Mucosa of descending colon (tissue), 3 donors: ENCODE measurements around the gene CPSF7. TPM values are rescaled to one million over a fixed set of nuclear protein-coding genes. Genes with fewer than 3 reads are reported as not detected.
"Not testable (repeated sequence)": the region's sequence is repeated elsewhere in the genome, so short reads cannot be mapped to it uniquely, and the experiment has no call there.

Experiments
- ATAC-seq: fragments of 200-7000 bp; cut with Tn5 transposase; one replicate; pipeline ENCODE4 v1.9.1; 2020; ENCODE audit warnings: mild to moderate bottlenecking, moderate library complexity
- DNase-seq, 3 donors: peaks; one replicate each; pipeline ENCODE4 v3.0.0-alpha.2; 2020
- H3K36me3 ChIP-seq: fragments of 200-600 bp; one replicate; pipeline ENCODE4 v1.8.0; 2021; ENCODE audit warnings: low read depth, mild to moderate bottlenecking
- H3K4me1 ChIP-seq: fragments of 200-600 bp; one replicate; pipeline ENCODE4 v1.8.0; 2021; ENCODE audit warnings: low read depth, mild to moderate bottlenecking
- H3K4me3 ChIP-seq: fragments of 200-600 bp; one replicate; pipeline ENCODE4 v1.8.0; 2021; ENCODE audit warnings: mild to moderate bottlenecking
- H3K9me3 ChIP-seq: fragments of 200-600 bp; one replicate; pipeline ENCODE4 v1.8.0; 2021; ENCODE audit warnings: mild to moderate bottlenecking
- CTCF ChIP-seq: fragments of 200-600 bp; IDR thresholded peaks from one replicate; pipeline ENCODE4 v1.8.0; 2022; ENCODE audit warnings: antibody characterized with exemption, mild to moderate bottlenecking
- intact Hi-C, 2 donors: fragments of 100-400 bp; cut with DNase I in 1 of 2; cut with micrococcal nuclease in 1 of 2; formaldehyde crosslinking; loops; one replicate each; pipeline versions ENCODE4 v1.11.0 to v1.11.1; 2022; cut with DNase I, micrococcal nuclease
- total RNA-seq, 3 donors: library from RNA; stranded (reverse); fragmentation: NEBNext Ultra II Directional in 2 of 3; extraction: Animal tissue kit (Norgen Biotek cat#: 25700) in 2 of 3; gene quantifications; one replicate each; pipeline versions ENCODE4 v1.2.1 to v1.2.4, GENCODE V29; 2021 to 2023
- donor health status: DM: no; HTN: no; CAD: no; lungs with moderate emphysema.
- donor health status: DM: no; HTN: no; CAD: no.
- donor health status: DM: no; HTN: yes; CAD: no.

Gene CPSF7
- total RNA-seq, 3 donors from 2014 or later: 60.8 to 69.6 (median 64.7) TPM

- Histone ChIP-seq H3K4me3 (no peak overlapping the region), H3K9me3 (no peaks in the 10 kb centered on the region), H3K4me1 (no peaks in the 10 kb centered on the region), H3K36me3 (no peaks in the 10 kb centered on the region)
- ATAC-seq (peak; percentile 62), DNase-seq (no peak)
- intact Hi-C loops: loop anchor here in 1 of 2 donors (10.0 kb wide), 1 partner anchor 161 kb away; no protein-coding TSS in a partner anchor
- no peak for TF ChIP-seq CTCF
These were observed 44.4 kb upstream of the CPSF7 start for GRCh38 chr11:61474013-61474643.

GRCh38 chr11:61473370-61474012 lies 43.7 kb upstream of the CPSF7 start:
- H3K4me1 ChIP-seq: no peaks in the 10 kb centered on the region
- no peaks in the 10 kb centered on the region for H3K9me3 ChIP-seq
- H3K4me3 ChIP-seq: no peak overlapping the region
- DNase-seq (peak in 1 of 3 donors; percentile 38), ATAC-seq (no peak)
- TF ChIP-seq CTCF: no peak
- intact Hi-C loops: loop anchor here in 1 of 2 donors (10.0 kb wide), 1 partner anchor 161 kb away; no protein-coding TSS in a partner anchor
- no peaks in the 10 kb centered on the region for H3K36me3 ChIP-seq

- intact Hi-C loops: loop anchor here in 1 of 2 donors (10.0 kb wide), 1 partner anchor 162 kb away; no protein-coding TSS in a partner anchor
- H3K4me1 ChIP-seq: no peaks in the 10 kb centered on the region
- H3K36me3 ChIP-seq: no peaks in the 10 kb centered on the region
- no peak for TF ChIP-seq CTCF
- H3K9me3 ChIP-seq: no peaks in the 10 kb centered on the region
- no peak overlapping the region for H3K4me3 ChIP-seq
- no peak for ATAC-seq
- DNase-seq: peak in 1 of 3 donors; percentile 27
These were observed 43.1 kb upstream of the CPSF7 start for GRCh38 chr11:61472868-61473267.

- no peak overlapping the region for H3K4me3 ChIP-seq
- no peaks in the 10 kb centered on the region for H3K4me1 ChIP-seq
- H3K9me3 ChIP-seq: no peaks in the 10 kb centered on the region
- TF ChIP-seq CTCF: no peak
- intact Hi-C loops: loop anchor here in 1 of 2 donors (10.0 kb wide), 1 partner anchor 163 kb away; no protein-coding TSS in a partner anchor
- DNase-seq (peak in 1 of 3 donors; percentile 38), ATAC-seq (no peak)
- H3K36me3 ChIP-seq: no peaks in the 10 kb centered on the region
These were observed 42.5 kb upstream of the CPSF7 start for GRCh38 chr11:61472282-61472681.

GRCh38 chr11:61468002-61468401 lies 38.2 kb upstream of the CPSF7 start:
- H3K9me3 ChIP-seq: no peaks in the 10 kb centered on the region
- H3K36me3 ChIP-seq: no peaks in the 10 kb centered on the region
- ATAC-seq (no peak), DNase-seq (no peak)
- no peak overlapping the region for H3K4me3 ChIP-seq
- TF ChIP-seq CTCF: no peak
- H3K4me1 ChIP-seq: no peaks in the 10 kb centered on the region
- intact Hi-C loops: no loop called here

GRCh38 chr11:61467602-61468001 lies 37.8 kb upstream of the CPSF7 start:
- H3K4me3 ChIP-seq, H3K36me3 ChIP-seq, H3K4me1 ChIP-seq, H3K9me3 ChIP-seq, DNase-seq, intact Hi-C loops: not testable (repeated sequence)
- ATAC-seq: peak; percentile 25
